ENCODE measurements around the gene RAB14. TPM values are rescaled to one million over a fixed set of nuclear protein-coding genes. Genes with fewer than 3 reads are reported as not detected.
A peak's percentile ranks its signal among the peaks of the same experiment; 100 is the strongest.

Gene RAB14
- total and polyA plus RNA-seq, 10 of the 15 experiments (the other 5 are each of a cell fraction or from before 2014, with no cell fraction given) = 16.7 to 59.9 (median 25.4) TPM

- Histone ChIP-seq H4K20me1 (ENCODE audit: control insufficient read depth, insufficient read depth) (no peaks in the 10 kb centered on the region), H3K4me3 (no peak overlapping the region), H3K9ac (ENCODE audit: control insufficient read depth, insufficient read depth, low read length) (no peak overlapping the region), H3K27me3 (replicated peaks in 1 of 2; ENCODE audit: control insufficient read depth in 2 of 2, insufficient read depth in 2 of 2, low read length in 1 of 2) (no peaks in the 10 kb centered on the region), H3K79me2 (ENCODE audit: control insufficient read depth, insufficient read depth, low read length) (no peaks in the 10 kb centered on the region), H3K9me3 (replicated peaks; ENCODE audit: control insufficient read depth, insufficient read depth, low read length) (no peaks in the 10 kb centered on the region), H3K36me3 (ENCODE audit: control insufficient read depth in 2 of 2, insufficient read depth in 2 of 2, low read length in 1 of 2) (peaks cover 7 to 51% of the 10 kb centered on the region in 2 experiments), H2AFZ (ENCODE audit: control insufficient read depth, low read depth, low read length) (no peak overlapping the region), H3K27ac (ENCODE audit: control insufficient read depth, insufficient read depth) (no peak overlapping the region), H3K4me1 (ENCODE audit: control insufficient read depth, insufficient read depth, low read length) (peaks cover 20% of the 10 kb centered on the region), H3K4me2 (ENCODE audit: control insufficient read depth, insufficient read depth) (no peak overlapping the region)
- RAD21 ChIA-PET (ENCODE audit: unreplicated experiment) = interaction anchor here (0.8 to 2.0 kb wide), 5 partner anchors 26 to 88 kb away, joined by 3 to 11 read pairs (median 3); partner anchors contain the start of gene CNTRL
- 83% methylated on average over 4 of the region's 4 CpGs for WGBS (ENCODE audit: insufficient coverage, insufficient replicate concordance, low lambda C conversion rate, missing lambda C conversion rate)
- intact Hi-C loops (cut with micrococcal nuclease; ENCODE audit: unreplicated experiment) = loop anchor here (5.0 to 10.0 kb wide), 2 partner anchors 36 to 173 kb away; no protein-coding TSS in a partner anchor
- CTCF ChIA-PET = interaction anchor here (0.8 to 1.4 kb wide), 6 partner anchors 8 to 1551 kb away, joined by 3 to 6 read pairs (median 3); no protein-coding TSS in a partner anchor
- POLR2A ChIA-PET = interaction anchor here (1.1 kb wide), 1 partner anchor 82 kb away, joined by 3 read pairs; no protein-coding TSS in a partner anchor
- SMC1A ChIA-PET (ENCODE audit: uncharacterized antibody, unreplicated experiment) = interaction anchor here (1.0 to 1.5 kb wide), 6 partner anchors 28 to 41 kb away, joined by 3 to 5 read pairs (median 3); no protein-coding TSS in a partner anchor
- TF ChIP-seq JUNB (IDR thresholded peaks at IDR 0.05) (peak; percentile 29; the same call in 1 of the 2 replicates), NR2C2 (IDR thresholded peaks at IDR 0.05; ENCODE audit: borderline replicate concordance, control insufficient read depth, insufficient read length, low read depth) (no peak), TARDBP (IDR thresholded peaks at IDR 0.05; ENCODE audit: borderline replicate concordance) (no peak)
- TSS peak; percentile 19 for BruUV-seq (replicated peaks)
- no peak for FAIRE-seq
- no peak for ATAC-seq
- DNase-seq (ENCODE audit: low read depth, low spot score) = no peak
- in situ Hi-C loops (cut with MboI) = no loop called here
Measured at GRCh38 chr9:121157939-121158338, 43.7 kb downstream of the RAB14 start.

DNA sequence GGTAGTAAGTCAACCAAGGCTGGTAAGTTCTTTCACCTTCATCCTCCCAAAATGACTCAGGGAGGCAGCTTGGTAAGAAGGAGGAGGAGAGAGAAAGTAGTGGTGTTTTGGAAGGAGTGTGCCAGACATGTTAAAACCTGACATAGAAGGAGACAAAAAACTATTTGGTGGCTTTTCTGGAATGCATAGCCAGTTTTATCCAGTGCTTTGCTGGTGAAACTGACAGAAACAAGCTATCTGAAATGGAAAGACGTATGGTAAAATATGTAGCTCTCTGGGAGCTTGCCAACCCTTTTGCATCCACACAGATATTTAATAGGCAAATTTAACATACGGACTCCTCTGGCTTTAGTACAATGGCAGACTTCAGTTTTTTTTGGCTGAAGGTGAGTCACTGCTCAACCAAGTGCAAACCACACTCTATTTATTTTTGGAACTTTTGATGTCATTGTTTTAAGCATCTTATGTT lies 45.4 kb downstream of the RAB14 start:
- Histone ChIP-seq H3K4me2 (ENCODE audit: control insufficient read depth, insufficient read depth) (peak overlapping the region; percentile 92), H3K79me2 (ENCODE audit: control insufficient read depth, insufficient read depth, low read length) (no peaks in the 10 kb centered on the region), H2AFZ (ENCODE audit: control insufficient read depth, low read depth, low read length) (peak overlapping the region; percentile 61; the same call in 1 of the 2 replicates), H4K20me1 (ENCODE audit: control insufficient read depth, insufficient read depth) (no peaks in the 10 kb centered on the region), H3K9me3 (replicated peaks; ENCODE audit: control insufficient read depth, insufficient read depth, low read length) (no peaks in the 10 kb centered on the region), H3K4me1 (ENCODE audit: control insufficient read depth, insufficient read depth, low read length) (peaks cover 20% of the 10 kb centered on the region), H3K27ac (ENCODE audit: control insufficient read depth, insufficient read depth) (peak overlapping the region; percentile 82), H3K36me3 (ENCODE audit: control insufficient read depth in 2 of 2, insufficient read depth in 2 of 2, low read length in 1 of 2) (peaks cover 7 to 44% of the 10 kb centered on the region in 2 experiments), H3K27me3 (replicated peaks in 1 of 2; ENCODE audit: control insufficient read depth in 2 of 2, insufficient read depth in 2 of 2, low read length in 1 of 2) (no peaks in the 10 kb centered on the region), H3K4me3 (peak overlapping the region; percentile 15; the same call in 1 of the 2 replicates), H3K9ac (ENCODE audit: control insufficient read depth, insufficient read depth, low read length) (peak overlapping the region; percentile 15; the same call in 1 of the 2 replicates)
- RAD21 ChIA-PET (ENCODE audit: unreplicated experiment) = interaction anchor here (1.0 to 2.0 kb wide), 6 partner anchors 18 to 84 kb away, joined by 3 to 13 read pairs (median 4); no protein-coding TSS in a partner anchor
- WGBS (ENCODE audit: insufficient coverage, insufficient replicate concordance, low lambda C conversion rate, missing lambda C conversion rate) = 8% methylated on average over 2 of the region's 2 CpGs
- intact Hi-C loops (cut with micrococcal nuclease; ENCODE audit: unreplicated experiment) (loop anchor here (5.0 to 10.0 kb wide), 2 partner anchors 34 to 171 kb away; no protein-coding TSS in a partner anchor), in situ Hi-C loops (cut with MboI) (no loop called here)
- FAIRE-seq (peak; percentile 75), DNase-seq (ENCODE audit: low read depth, low spot score) (peak; percentile 72), ATAC-seq (peak; percentile 95)
- POLR2A ChIA-PET = interaction anchor here (0.6 to 1.5 kb wide), 6 partner anchors 30 to 219 kb away, joined by 3 to 8 read pairs (median 4); no protein-coding TSS in a partner anchor
- SMC1A ChIA-PET (ENCODE audit: uncharacterized antibody, unreplicated experiment) = interaction anchor here (0.6 to 2.6 kb wide), 18 partner anchors 9 to 401 kb away, joined by 3 to 19 read pairs (median 4); no protein-coding TSS in a partner anchor
- CTCF ChIA-PET = interaction anchor here (0.7 to 1.8 kb wide), 9 partner anchors 9 to 412 kb away, joined by 3 to 5 read pairs (median 3); partner anchors contain the start of gene RAB14
- BruUV-seq (replicated peaks) = no TSS peak
- TF ChIP-seq JUND (IDR thresholded peaks at IDR 0.05; ENCODE audit: low read depth, low read length) (peak; percentile 79; the same call in 1 of the 2 replicates), NFYB (IDR thresholded peaks at IDR 0.05; ENCODE audit: insufficient read depth, low read depth, low read length) (no peak), CBFB (IDR thresholded peaks at IDR 0.05; ENCODE audit: low read depth) (peak; percentile 74), SUPT20H (IDR thresholded peaks at IDR 0.05; ENCODE audit: borderline replicate concordance, control insufficient read depth, low read depth, low read length) (no peak), WRNIP1 (IDR thresholded peaks at IDR 0.05; ENCODE audit: borderline replicate concordance, low read depth, low read length) (no peak), IKZF1 (conservative IDR thresholded peaks at IDR 0.05) (peak; percentile 60), JUNB (IDR thresholded peaks at IDR 0.05) (peak; percentile 78), NBN (IDR thresholded peaks at IDR 0.05) (peak; percentile 85), MYB (IDR thresholded peaks at IDR 0.05; ENCODE audit: borderline replicate concordance, low read depth, low read length) (no peak), ZNF207 (IDR thresholded peaks at IDR 0.05; ENCODE audit: borderline replicate concordance) (no peak), EP300 (IDR thresholded peaks at IDR 0.05; ENCODE audit: borderline replicate concordance in 1 of 2, control insufficient read depth in 1 of 2, low read depth in 2 of 2, low read length in 2 of 2) (peak; percentile 9 to 57; a peak in 3 of 4 replicates), ZNF384 (IDR thresholded peaks at IDR 0.05; ENCODE audit: borderline replicate concordance, low read depth, low read length) (peak; percentile 92), ZNF217 (IDR thresholded peaks at IDR 0.05) (0 out of 2 replicates have a peak, but pooled peaks have one; percentile 46), TBL1XR1 (IDR thresholded peaks at IDR 0.05; ENCODE audit: low read depth, low read length) (peak; percentile 66; the same call in 1 of the 2 replicates)
